ENCODE results near the gene STRIT1. TPM values are rescaled to one million over a fixed set of nuclear protein-coding genes. Genes with fewer than 3 reads are reported as not detected.
A peak's percentile ranks its signal among the peaks of the same experiment; 100 is the strongest.

Gene STRIT1
- total RNA-seq, 2 donors from 2014 or later, result not detected

GRCh38 chr3:155318740-155319139 lies 25.3 kb upstream of the STRIT1 start:
- no peaks in the 10 kb centered on the region for H3K9me3 ChIP-seq
- no peak overlapping the region for H3K4me3 ChIP-seq
- no peak overlapping the region for H3K27ac ChIP-seq
- WGBS, 2 donors, result 52 to 63% methylated on average over 2 of the region's 2 CpGs
- intact Hi-C loops (cut with DNase I), result no loop called here
- no peaks in the 10 kb centered on the region for H3K4me1 ChIP-seq
- no peaks in the 10 kb centered on the region for H3K27me3 ChIP-seq
- no peak for DNase-seq
- ATAC-seq, result no peak
- H3K36me3 ChIP-seq (replicated peaks in 1 of 2; ENCODE audit: insufficient read depth in 1 of 2, low read depth in 2 of 2), result no peaks in the 10 kb centered on the region
- TF ChIP-seq POLR2A (IDR thresholded peaks at IDR 0.05) (no peak), CTCF (IDR thresholded peaks at IDR 0.05) (no peak)

GRCh38 chr3:155317211-155317610 lies 23.7 kb upstream of the STRIT1 start:
- Histone ChIP-seq H3K4me3 (no peak overlapping the region), H3K4me1 (no peaks in the 10 kb centered on the region), H3K36me3 (replicated peaks in 1 of 2; ENCODE audit: insufficient read depth in 1 of 2, low read depth in 2 of 2) (no peaks in the 10 kb centered on the region), H3K27me3 (no peaks in the 10 kb centered on the region), H3K9me3 (no peaks in the 10 kb centered on the region), H3K27ac (no peak overlapping the region)
- 28 to 48% methylated on average over 1 of the region's 1 CpG for WGBS, 2 donors
- intact Hi-C loops (cut with DNase I), result no loop called here
- DNase-seq, result no peak
- ATAC-seq, result no peak
- TF ChIP-seq CTCF (IDR thresholded peaks at IDR 0.05) (no peak), POLR2A (IDR thresholded peaks at IDR 0.05) (no peak)

- TF ChIP-seq POLR2A (IDR thresholded peaks at IDR 0.05) (no peak), CTCF (IDR thresholded peaks at IDR 0.05) (no peak)
- intact Hi-C loops (cut with DNase I), result no loop called here
- Histone ChIP-seq H3K36me3 (replicated peaks in 1 of 2; ENCODE audit: insufficient read depth in 1 of 2, low read depth in 2 of 2) (no peaks in the 10 kb centered on the region), H3K4me1 (no peaks in the 10 kb centered on the region), H3K9me3 (no peaks in the 10 kb centered on the region), H3K27me3 (no peaks in the 10 kb centered on the region), H3K27ac (no peak overlapping the region), H3K4me3 (no peak overlapping the region)
- DNase-seq (no peak), ATAC-seq (no peak)
Measured at GRCh38 chr3:155316426-155316825, 22.9 kb upstream of the STRIT1 start.

GRCh38 chr3:155313916-155314315 lies 20.4 kb upstream of the STRIT1 start:
- WGBS, 2 donors, result 76 to 85% methylated on average over 2 of the region's 2 CpGs
- Histone ChIP-seq H3K4me3 (no peak overlapping the region), H3K4me1 (no peaks in the 10 kb centered on the region), H3K27me3 (no peaks in the 10 kb centered on the region), H3K36me3 (replicated peaks in 1 of 2; ENCODE audit: insufficient read depth in 1 of 2, low read depth in 2 of 2) (no peaks in the 10 kb centered on the region), H3K9me3 (no peaks in the 10 kb centered on the region), H3K27ac (peak overlapping the region in 2 of 4 donors; percentile 7 to 13)
- intact Hi-C loops (cut with DNase I), result no loop called here
- ATAC-seq (no peak), DNase-seq (no peak)
- TF ChIP-seq CTCF (IDR thresholded peaks at IDR 0.05) (no peak), POLR2A (IDR thresholded peaks at IDR 0.05) (no peak)

GRCh38 chr3:155313300-155313699 lies 19.8 kb upstream of the STRIT1 start:
- H3K36me3 ChIP-seq (replicated peaks in 1 of 2; ENCODE audit: insufficient read depth in 1 of 2, low read depth in 2 of 2), result no peaks in the 10 kb centered on the region
- H3K4me1 ChIP-seq, result no peaks in the 10 kb centered on the region
- no peaks in the 10 kb centered on the region for H3K9me3 ChIP-seq
- intact Hi-C loops (cut with DNase I), result no loop called here
- H3K4me3 ChIP-seq, result no peak overlapping the region
- DNase-seq (no peak), ATAC-seq (peak; percentile 87)
- no peaks in the 10 kb centered on the region for H3K27me3 ChIP-seq
- peak overlapping the region in 3 of 4 donors; percentile 7 to 34 (median 13) for H3K27ac ChIP-seq
- TF ChIP-seq POLR2A (IDR thresholded peaks at IDR 0.05) (no peak), CTCF (IDR thresholded peaks at IDR 0.05) (no peak)

Measured in body of pancreas (tissue), 4 donors.